DMS53 (cell line): ENCODE results near the gene GPBP1L1.
"Not testable (repeated sequence)": the region's sequence is repeated elsewhere in the genome, so short reads cannot be mapped to it uniquely, and the experiment has no call there.

ENCODE experiments used
- DNase-seq: peaks from one replicate; lab custom pipeline; 2025; lab: John Stamatoyannopoulos, UW

GPBP1L1 gene

DNA sequence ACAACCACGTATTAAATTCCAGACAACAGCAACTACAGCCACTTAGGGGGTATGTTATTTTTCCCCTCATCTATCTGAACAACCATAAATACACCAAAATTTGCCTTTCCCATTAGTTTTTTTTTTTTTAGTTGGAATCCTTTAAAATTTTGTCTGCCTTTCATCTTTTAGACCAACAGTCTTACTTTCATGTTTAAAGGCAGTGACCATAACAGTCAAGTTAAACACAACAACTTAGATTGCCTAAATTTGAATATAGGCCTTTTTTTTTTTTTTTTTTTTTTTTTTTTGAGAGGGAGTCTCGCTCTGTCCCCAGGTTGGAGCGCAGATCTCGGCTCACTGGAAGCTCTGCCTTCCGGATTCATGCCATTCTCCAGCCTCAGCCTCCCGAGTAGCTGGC is 3.4 kb downstream of the GPBP1L1 start:
- no peak for DNase-seq

- DNase-seq = no peak
These were observed 7.2 kb downstream of the GPBP1L1 start for GRCh38 chr1:45679123-45679522.

DNA sequence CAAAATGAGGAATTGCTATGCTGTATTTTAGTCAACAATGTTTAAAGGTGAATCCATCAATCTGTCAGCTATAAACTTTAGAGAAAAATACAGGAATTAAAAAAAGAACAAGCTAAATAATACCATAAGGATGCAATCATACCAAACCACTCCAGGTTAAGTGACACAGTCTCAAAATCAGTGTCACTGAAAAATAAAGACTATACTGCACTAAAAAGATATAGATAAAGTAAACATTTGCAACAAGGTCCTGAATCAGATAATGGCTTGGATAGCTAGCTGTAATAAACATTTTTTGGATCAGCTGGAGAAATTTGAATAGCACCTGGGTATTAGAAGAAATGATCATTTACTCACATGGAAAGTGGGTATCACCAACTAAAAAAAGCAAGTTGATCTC is 7.8 kb downstream of the GPBP1L1 start:
- DNase-seq = no peak

DNA sequence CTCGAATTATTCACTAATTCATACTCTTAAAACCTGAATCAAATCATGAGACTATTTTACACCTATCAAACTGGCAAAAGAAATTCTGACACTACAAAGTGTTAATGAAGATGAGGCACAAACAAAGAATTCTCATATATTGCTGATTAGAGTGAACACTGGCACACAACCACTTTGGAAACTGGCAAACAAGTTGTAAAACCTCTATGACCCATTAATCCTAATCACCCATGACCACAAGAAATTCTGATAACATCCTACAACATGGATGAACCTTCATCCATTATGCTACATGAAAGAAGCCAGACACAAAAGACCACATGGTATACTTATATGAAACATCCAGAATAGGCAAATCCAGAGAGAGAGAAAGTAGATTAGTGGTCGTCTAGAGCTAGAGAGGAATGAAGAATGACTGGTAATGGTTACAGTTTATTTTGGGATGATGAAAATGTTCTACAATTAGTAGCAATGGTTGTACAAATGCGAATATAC is 8.5 kb downstream of the GPBP1L1 start:
- no peak for DNase-seq

DNA sequence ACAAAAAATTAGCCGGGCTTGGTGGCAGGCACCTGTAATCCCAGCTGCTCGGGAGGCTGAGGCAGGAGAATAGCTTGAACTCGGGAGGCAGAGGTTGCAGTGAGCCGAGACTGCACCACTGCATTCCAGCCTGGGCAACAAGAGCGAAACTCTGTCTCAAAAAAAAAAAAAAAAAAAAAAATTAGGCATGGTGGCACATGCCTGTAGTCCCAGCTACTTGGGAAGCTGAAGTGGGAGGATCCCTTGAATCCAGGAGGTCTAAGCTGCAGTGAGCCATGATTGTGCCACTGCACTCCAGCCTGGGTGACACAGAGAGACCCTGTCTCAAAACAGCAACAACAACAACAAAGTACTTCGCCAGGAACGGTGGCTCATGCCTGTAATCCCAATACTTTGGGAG is 9.8 kb downstream of the GPBP1L1 start:
- DNase-seq = not testable (repeated sequence)

- no peak for DNase-seq
These were observed 11.9 kb downstream of the GPBP1L1 start for GRCh38 chr1:45674478-45674877.

GRCh38 chr1:45673956-45674355 is 12.4 kb downstream of the GPBP1L1 start:
- no peak for DNase-seq

DNA sequence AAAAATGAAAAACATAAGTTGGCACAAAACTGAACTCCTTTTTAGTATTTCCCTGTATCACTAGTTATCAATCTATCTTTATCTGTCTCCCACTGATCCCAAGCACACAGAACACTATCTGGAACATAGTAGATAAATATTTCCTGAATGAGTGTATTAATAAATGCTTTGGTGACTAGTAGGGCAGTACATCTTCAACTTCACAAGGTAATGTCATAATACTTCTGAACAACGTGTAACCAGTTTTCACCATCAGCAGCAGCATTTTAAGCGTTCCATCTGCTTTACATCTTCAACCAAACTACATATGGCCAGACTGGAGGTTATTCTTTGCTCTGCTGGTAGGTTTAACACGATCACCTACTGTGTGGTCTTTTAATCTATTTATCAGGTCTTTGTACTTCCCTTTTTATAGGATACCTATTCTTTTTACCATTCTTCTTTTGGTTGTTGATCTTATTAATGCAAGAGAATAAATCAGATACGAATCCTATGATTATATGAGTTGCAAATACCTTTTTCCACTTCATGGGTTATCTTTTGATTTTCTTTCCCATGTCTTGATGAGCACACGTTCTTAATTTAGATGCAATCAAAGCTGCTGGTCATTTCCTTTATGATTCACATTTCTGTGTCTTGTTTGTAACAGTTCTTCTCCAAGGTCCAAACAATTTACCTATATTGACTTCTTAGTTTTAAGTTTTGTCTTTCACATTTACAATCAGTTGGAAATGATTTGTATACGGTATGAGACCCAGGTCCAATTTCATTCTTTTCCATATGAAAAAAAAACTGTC is 16.3 kb downstream of the GPBP1L1 start:
- DNase-seq = no peak

- DNase-seq = no peak
These were observed 17.0 kb downstream of the GPBP1L1 start for GRCh38 chr1:45669379-45669778.

GRCh38 chr1:45668526-45668925 is 17.8 kb downstream of the GPBP1L1 start:
- no peak for DNase-seq

GRCh38 chr1:45667321-45668111 is 18.8 kb downstream of the GPBP1L1 start:
- no peak for DNase-seq

- DNase-seq = no peak
These were observed 19.5 kb downstream of the GPBP1L1 start for GRCh38 chr1:45666836-45667235.

- no peak for DNase-seq
These were observed 26.0 kb downstream of the GPBP1L1 start for GRCh38 chr1:45660336-45660735.

- no peak for DNase-seq
These were observed 27.1 kb downstream of the GPBP1L1 start for GRCh38 chr1:45659222-45659621.

GRCh38 chr1:45658171-45658570 is 28.2 kb downstream of the GPBP1L1 start:
- no peak for DNase-seq

- DNase-seq = no peak
These were observed 29.6 kb downstream of the GPBP1L1 start for GRCh38 chr1:45656573-45657226.

- no peak for DNase-seq
These were observed 31.6 kb downstream of the GPBP1L1 start for GRCh38 chr1:45654540-45655280.

DNA sequence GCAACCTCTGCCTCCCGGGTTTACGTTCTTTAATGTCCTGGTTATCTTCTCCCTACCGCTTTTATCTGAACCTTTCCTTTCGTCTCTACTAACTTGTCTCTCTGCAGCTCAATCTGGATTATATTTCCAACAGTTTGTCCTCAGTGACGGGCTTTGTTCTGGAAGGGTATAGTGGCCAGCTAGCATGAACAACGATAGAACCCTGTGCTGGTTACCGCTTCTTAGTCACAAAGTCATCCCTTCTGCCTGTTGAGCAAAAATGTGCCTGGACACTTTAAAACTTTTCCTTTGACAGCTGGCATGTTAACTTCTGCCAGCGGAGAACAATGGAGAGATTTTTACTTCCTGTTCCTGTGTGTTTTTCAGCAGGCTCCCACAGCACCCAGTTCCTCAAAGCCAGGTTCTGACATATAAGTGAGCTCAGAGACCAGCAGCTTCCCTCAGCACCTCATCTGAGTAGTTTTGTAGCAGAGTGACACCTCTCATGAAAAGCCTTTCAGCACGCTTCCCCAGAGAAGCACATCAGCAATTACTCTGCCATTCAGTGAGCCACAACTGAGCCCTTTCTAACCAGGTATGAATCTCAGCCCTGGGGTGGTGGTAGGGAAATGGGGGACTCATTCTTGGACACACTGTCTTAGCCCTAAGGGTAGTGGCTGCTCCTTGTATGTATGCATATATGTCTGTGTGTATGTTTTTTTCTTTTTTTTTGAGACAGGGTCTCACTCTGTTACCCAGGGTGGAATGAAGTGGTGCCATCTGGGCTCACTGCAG is 38.9 kb downstream of the GPBP1L1 start:
- no peak for DNase-seq

DNA sequence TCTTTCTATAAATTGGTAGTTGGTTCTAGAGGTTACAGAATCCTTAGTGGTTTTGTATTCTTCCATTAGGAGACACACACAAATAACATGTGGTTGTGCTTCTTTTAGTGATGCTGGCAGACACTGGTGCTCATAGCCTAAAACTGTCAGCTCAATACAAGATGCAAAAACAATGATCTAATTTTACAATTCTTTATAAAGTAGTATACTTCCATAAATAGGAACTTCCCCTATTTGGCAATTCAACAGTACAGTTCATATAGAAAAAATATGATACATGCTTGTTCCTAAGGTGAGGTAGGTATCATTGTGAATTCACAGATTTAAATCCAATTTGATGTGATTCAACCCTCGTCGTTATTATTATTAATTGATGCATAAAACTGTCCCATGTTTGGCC is 41.7 kb downstream of the GPBP1L1 start:
- no peak for DNase-seq

DNA sequence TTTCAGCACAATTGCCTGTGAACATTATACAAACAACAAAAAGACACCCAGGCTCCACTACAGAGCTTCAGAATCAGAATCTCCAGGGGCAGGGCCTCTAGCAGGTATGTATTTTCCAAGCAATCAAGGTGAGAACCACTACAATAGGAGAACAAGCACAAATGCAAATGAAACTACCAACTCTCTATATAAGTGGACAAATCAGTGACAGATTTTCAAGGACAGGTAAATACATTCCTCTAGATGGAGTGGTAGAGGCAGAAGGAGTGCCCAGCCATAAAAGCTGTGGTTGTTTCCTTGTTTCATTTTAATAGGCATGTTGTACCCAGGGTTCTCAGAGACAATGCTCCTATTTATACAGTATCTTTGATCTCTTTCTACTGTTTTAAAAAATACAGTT is 42.4 kb downstream of the GPBP1L1 start:
- peak; percentile 53 for DNase-seq

- DNase-seq = no peak
These were observed 43.0 kb downstream of the GPBP1L1 start for GRCh38 chr1:45643321-45643720.
